Measurements from ENCODE around the gene PNRC1.

GRCh38 chr6:89073840-89074239 lies 6.7 kb upstream of the PNRC1 start:
- TF ChIP-seq EZH2 (IDR thresholded peaks at IDR 0.05; ENCODE audit: borderline replicate concordance, insufficient read depth, low read depth, low read length, poor library complexity, severe bottlenecking) (no peak), CTCF (IDR thresholded peaks at IDR 0.05) (no peak)
